Tibial nerve (tissue), 4 donors: ENCODE results near the gene TRIP12. TPM values are rescaled to one million over a fixed set of nuclear protein-coding genes. Genes with fewer than 3 reads are reported as not detected.
"Not testable (repeated sequence)": the region's sequence is repeated elsewhere in the genome, so short reads cannot be mapped to it uniquely, and the experiment has no call there.

ENCODE experiments used
- DNase-seq, 2 donors: peaks; one replicate each; pipeline ENCODE4 v3.0.0-alpha.2; 2019; ENCODE audit warnings: low spot score in 2 of 2
- H3K27ac ChIP-seq, 4 donors: fragments of 200-600 bp; sonication (generic) in 3 of 4; one replicate each; pipeline ENCODE4 v1.5.1; 2017 to 2019; ENCODE audit warnings: mild to moderate bottlenecking in 1 of 4
- H3K27me3 ChIP-seq, 2 donors: fragments of 200-600 bp; sonication (generic) in 1 of 2; one replicate each; pipeline versions ENCODE4 v1.5.1 to v1.6.0; 2017 to 2019
- H3K36me3 ChIP-seq, 3 donors: fragments of 200-600 bp; sonication (generic); one replicate each; pipeline ENCODE4 v1.5.1; 2018 to 2019
- H3K4me1 ChIP-seq, 4 donors: fragments of 200-600 bp; sonication (generic) in 3 of 4; one replicate each; pipeline ENCODE4 v1.5.1; 2017 to 2019
- H3K4me3 ChIP-seq, 4 donors: fragments of 200-600 bp; sonication (generic) in 3 of 4; one replicate each; pipeline ENCODE4 v1.5.1; 2017 to 2019; ENCODE audit warnings: mild to moderate bottlenecking in 1 of 4, moderate library complexity in 1 of 4
- H3K9me3 ChIP-seq, 4 donors: fragments of 200-600 bp; sonication (generic) in 3 of 4; one replicate each; pipeline ENCODE4 v1.5.1; 2017 to 2019
- EP300 ChIP-seq, 2 donors: sonication (generic); formaldehyde crosslinking; IDR thresholded peaks; one replicate each; pipeline ENCODE4 v1.6.1; 2017; ENCODE audit warnings: antibody characterized with exemption in 2 of 2, mild to moderate bottlenecking in 1 of 2
- POLR2A ChIP-seq, 2 donors: fragments of 450-650 bp; IDR thresholded peaks; one replicate each; pipeline ENCODE4 v1.6.1; 2017; ENCODE audit warnings: antibody characterized with exemption in 2 of 2, mild to moderate bottlenecking in 2 of 2, moderate library complexity in 2 of 2
- WGBS, 2 donors: methylation state at CpG; one replicate each; pipeline ENCODE4 v1.1.5; 2018; 5-methylcytosine and 5-hydroxymethylcytosine counted together
- total RNA-seq, 4 donors: library from RNA; depleted of rRNA; stranded (reverse); fragments of >200 nt; gene quantifications; one replicate each; pipeline ENCODE4 v1.1.0, GENCODE V29; 2016
- TF ChIP-seq, protein P1 (sequence below), 5 experiments: fragments of 200-600 bp in 3 of 5; fragments of 450-650 bp in 2 of 5; sonication (generic) in 3 of 5; IDR thresholded peaks; one replicate each; pipeline ENCODE4 v1.5.1; 2016 to 2019; ENCODE audit warnings: antibody characterized with exemption in 5 of 5, mild to moderate bottlenecking in 3 of 5, moderate library complexity in 2 of 5

TRIP12 gene
- total RNA-seq, 4 donors from 2014 or later = 190 to 210 (median 202) TPM

DNA sequence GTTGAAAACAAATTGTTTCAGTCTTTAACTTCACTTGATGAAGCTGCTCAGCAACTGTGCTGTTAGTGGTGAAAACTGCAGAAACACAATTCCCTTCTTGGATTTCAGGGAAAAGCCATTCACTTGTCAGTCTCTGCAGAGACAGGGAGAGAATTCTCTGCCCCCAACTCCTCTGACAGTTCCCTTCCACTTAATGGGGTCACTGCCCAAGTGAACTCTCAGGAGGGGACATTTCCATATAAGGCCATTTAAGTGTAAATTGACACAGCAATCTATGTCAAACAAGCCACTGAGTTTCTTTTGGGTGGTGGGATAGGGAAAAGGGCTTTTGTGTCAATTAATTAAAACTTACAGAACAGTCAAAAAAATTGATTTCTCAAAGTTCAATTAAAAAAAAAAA, 156.1 kb downstream of the TRIP12 start:
- no peaks in the 10 kb centered on the region for H3K4me1 ChIP-seq
- H3K27me3 ChIP-seq = no peaks in the 10 kb centered on the region
- H3K27ac ChIP-seq = no peak overlapping the region
- TF ChIP-seq POLR2A (IDR thresholded peaks at IDR 0.05) (no peak), EP300 (IDR thresholded peaks at IDR 0.05) (no peak)
- TF ChIP-seq, protein P1, sequence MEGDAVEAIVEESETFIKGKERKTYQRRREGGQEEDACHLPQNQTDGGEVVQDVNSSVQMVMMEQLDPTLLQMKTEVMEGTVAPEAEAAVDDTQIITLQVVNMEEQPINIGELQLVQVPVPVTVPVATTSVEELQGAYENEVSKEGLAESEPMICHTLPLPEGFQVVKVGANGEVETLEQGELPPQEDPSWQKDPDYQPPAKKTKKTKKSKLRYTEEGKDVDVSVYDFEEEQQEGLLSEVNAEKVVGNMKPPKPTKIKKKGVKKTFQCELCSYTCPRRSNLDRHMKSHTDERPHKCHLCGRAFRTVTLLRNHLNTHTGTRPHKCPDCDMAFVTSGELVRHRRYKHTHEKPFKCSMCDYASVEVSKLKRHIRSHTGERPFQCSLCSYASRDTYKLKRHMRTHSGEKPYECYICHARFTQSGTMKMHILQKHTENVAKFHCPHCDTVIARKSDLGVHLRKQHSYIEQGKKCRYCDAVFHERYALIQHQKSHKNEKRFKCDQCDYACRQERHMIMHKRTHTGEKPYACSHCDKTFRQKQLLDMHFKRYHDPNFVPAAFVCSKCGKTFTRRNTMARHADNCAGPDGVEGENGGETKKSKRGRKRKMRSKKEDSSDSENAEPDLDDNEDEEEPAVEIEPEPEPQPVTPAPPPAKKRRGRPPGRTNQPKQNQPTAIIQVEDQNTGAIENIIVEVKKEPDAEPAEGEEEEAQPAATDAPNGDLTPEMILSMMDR (IDR thresholded peaks at IDR 0.05) = no peak
- H3K36me3 ChIP-seq = peaks cover 0 to 74% (median 27%) of the 10 kb centered on the region in 3 donors
- no peak overlapping the region for H3K4me3 ChIP-seq
- no peaks in the 10 kb centered on the region for H3K9me3 ChIP-seq
- DNase-seq = no peak

DNA sequence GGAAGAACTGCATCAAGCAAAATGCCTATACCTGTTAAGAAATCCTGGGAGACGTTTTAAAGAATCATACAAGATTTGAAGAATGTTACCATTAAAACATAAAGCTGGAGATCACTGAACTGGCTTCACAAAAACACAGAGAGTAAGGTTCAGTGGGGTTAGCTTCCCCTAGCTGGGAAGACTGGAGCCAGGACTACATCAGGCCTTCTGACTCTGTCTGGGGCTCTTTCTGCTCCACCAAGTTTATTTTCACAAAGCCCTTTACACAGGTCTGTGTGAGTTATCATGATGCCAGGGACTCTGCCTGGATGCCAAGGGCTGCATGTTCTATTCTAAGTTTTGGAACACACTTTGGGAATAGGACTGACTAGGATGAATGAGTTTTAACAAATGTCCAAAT, 160.1 kb downstream of the TRIP12 start:
- 73 to 85% methylated on average over 1 of the region's 1 CpG for WGBS, 2 donors
- no peak overlapping the region for H3K4me3 ChIP-seq
- H3K9me3 ChIP-seq = no peaks in the 10 kb centered on the region
- no peak for TF ChIP-seq EP300 (IDR thresholded peaks at IDR 0.05)
- no peak for TF ChIP-seq POLR2A (IDR thresholded peaks at IDR 0.05)
- TF ChIP-seq, protein P1 (IDR thresholded peaks at IDR 0.05) = no peak
- no peaks in the 10 kb centered on the region for H3K27me3 ChIP-seq
- no peak for DNase-seq
- peaks cover 0 to 41% (median 4%) of the 10 kb centered on the region in 3 donors for H3K36me3 ChIP-seq
- no peak overlapping the region for H3K27ac ChIP-seq
- no peaks in the 10 kb centered on the region for H3K4me1 ChIP-seq

- not testable (repeated sequence) for H3K27ac ChIP-seq, H3K27me3 ChIP-seq, DNase-seq, H3K9me3 ChIP-seq, H3K36me3 ChIP-seq, H3K4me3 ChIP-seq, H3K4me1 ChIP-seq
- 96% methylated on average over 10 of the region's 10 CpGs for WGBS, 2 donors
These were observed 164.3 kb downstream of the TRIP12 start for GRCh38 chr2:229757462-229757861.

DNA sequence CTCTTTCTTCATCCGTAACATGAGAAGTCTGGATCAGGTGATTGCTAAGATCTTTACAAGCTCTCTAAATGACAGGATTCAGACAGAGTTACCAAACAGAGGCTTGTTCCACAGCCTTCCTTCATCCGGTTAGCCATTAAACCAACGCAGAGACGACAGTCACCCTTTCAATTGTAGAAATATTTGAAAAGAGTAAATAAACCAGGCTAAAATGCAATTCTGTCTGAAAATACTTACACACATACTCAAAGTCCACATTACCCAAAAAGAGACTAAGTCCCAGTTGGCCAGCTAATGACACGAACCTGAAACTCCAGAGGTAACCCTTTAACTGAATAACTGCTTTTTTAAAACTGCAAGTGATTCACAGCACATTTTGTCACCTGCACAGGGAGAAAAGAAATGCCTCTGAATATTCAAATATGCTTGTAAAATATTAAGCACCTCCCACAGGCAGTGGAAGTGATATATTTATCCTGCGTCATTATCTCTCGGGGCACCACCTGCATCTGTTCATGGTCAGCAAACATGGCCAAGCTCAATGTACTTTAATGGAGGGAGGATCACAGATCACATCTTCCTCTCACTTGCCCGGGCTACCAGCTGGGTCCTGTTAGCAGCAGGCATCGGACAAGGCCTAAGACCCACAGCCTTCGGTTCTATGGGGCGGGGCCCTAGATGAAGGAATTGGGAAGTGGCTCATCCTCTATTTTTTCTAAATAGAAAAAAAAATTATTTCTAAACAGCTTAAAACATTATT, 168.7 kb downstream of the TRIP12 start:
- H3K27me3 ChIP-seq = no peaks in the 10 kb centered on the region
- peaks cover 0 to 7% (median 0%) of the 10 kb centered on the region in 3 donors for H3K36me3 ChIP-seq
- no peaks in the 10 kb centered on the region for H3K9me3 ChIP-seq
- no peaks in the 10 kb centered on the region for H3K4me1 ChIP-seq
- H3K4me3 ChIP-seq = no peak overlapping the region
- DNase-seq = no peak
- TF ChIP-seq, protein P1 (IDR thresholded peaks at IDR 0.05) = no peak
- TF ChIP-seq EP300 (IDR thresholded peaks at IDR 0.05) = no peak
- TF ChIP-seq POLR2A (IDR thresholded peaks at IDR 0.05) = no peak
- no peak overlapping the region for H3K27ac ChIP-seq
- WGBS, 2 donors = 77% methylated on average over 11 of the region's 11 CpGs

- 81 to 86% methylated on average over 6 of the region's 6 CpGs for WGBS, 2 donors
These were observed 172.0 kb downstream of the TRIP12 start for GRCh38 chr2:229749779-229750178.

More at GRCh38 chr2:229749779-229750178, 172.0 kb downstream of the TRIP12 start:
- H3K9me3 ChIP-seq = no peaks in the 10 kb centered on the region
- H3K36me3 ChIP-seq = no peaks in the 10 kb centered on the region
- TF ChIP-seq POLR2A (IDR thresholded peaks at IDR 0.05) (no peak), EP300 (IDR thresholded peaks at IDR 0.05) (no peak)
- TF ChIP-seq, protein P1 (IDR thresholded peaks at IDR 0.05) = no peak
- H3K27me3 ChIP-seq = no peaks in the 10 kb centered on the region
- H3K27ac ChIP-seq = no peak overlapping the region
- DNase-seq = no peak
- H3K4me3 ChIP-seq = no peak overlapping the region
- no peaks in the 10 kb centered on the region for H3K4me1 ChIP-seq
